Left lung (tissue), 10 donors: ENCODE measurements around the gene NPTN. TPM values are rescaled to one million over a fixed set of nuclear protein-coding genes. Genes with fewer than 3 reads are reported as not detected.

ENCODE experiments used
- ATAC-seq: fragments of 200-7000 bp; cut with Tn5 transposase; one replicate; pipeline ENCODE4 v1.9.1; 2020; ENCODE audit warnings: moderate library complexity
- DNase-seq, 4 donors: peaks; one replicate each; pipeline ENCODE4 v3.0.0-alpha.2; 2013 to 2020
- H3K27ac ChIP-seq, 2 donors: fragments of 200-600 bp; sonication (generic) in 1 of 2; one replicate each; pipeline versions ENCODE4 v1.5.0 to v1.8.0; 2020 to 2021
- H3K27me3 ChIP-seq, 2 donors: fragments of 200-600 bp; sonication (generic) in 1 of 2; one replicate each; pipeline versions ENCODE4 v1.5.0 to v1.8.0; 2020 to 2021
- H3K36me3 ChIP-seq, 2 donors: fragments of 200-600 bp; sonication (generic) in 1 of 2; one replicate each; pipeline versions ENCODE4 v1.5.0 to v1.8.0; 2020 to 2021
- H3K4me1 ChIP-seq, 2 donors: fragments of 200-600 bp; one replicate each; pipeline ENCODE4 v1.8.0; 2021
- H3K4me3 ChIP-seq, 2 donors: fragments of 200-600 bp; sonication (generic) in 1 of 2; one replicate each; pipeline versions ENCODE4 v1.5.0 to v1.8.0; 2020 to 2021; ENCODE audit warnings: mild to moderate bottlenecking in 1 of 2
- H3K9me3 ChIP-seq, 2 donors: fragments of 200-600 bp; sonication (generic) in 1 of 2; one replicate each; pipeline versions ENCODE4 v1.5.0 to v1.8.0; 2020 to 2021
- intact Hi-C, 2 donors: fragments of 100-400 bp; cut with DNase I; formaldehyde crosslinking; loops; one replicate each; pipeline versions ENCODE4 v1.11.2 to v1.14.2; 2022
- polyA plus RNA-seq, 6 donors: library from polyadenylated mRNA; unstranded; fragments of 120-200 nt; gene quantifications; one replicate each; pipeline ENCODE4 v1.2.1, GENCODE V29; 2013; ENCODE audit not compliant: insufficient read length in 6 of 6
- total RNA-seq, 2 donors: library from RNA; stranded (reverse); fragmentation: NEBNext Ultra II Directional; extraction: Animal tissue kit (Norgen Biotek cat#: 25700); gene quantifications; one replicate each; pipeline ENCODE4 v1.2.1, GENCODE V29; 2021
- TF ChIP-seq, protein P1 (sequence below), 2 donors: fragments of 200-600 bp; sonication (generic) in 1 of 2; IDR thresholded peaks; one replicate each; pipeline versions ENCODE4 v1.5.0 to v1.8.0; 2021; ENCODE audit warnings: antibody characterized with exemption in 2 of 2
- donor health status: DM: no; HTN: yes; CAD: no.
- donor health status: DM: no; HTN: no; CAD: no.

The NPTN gene
- total and polyA plus RNA-seq, 8 donors = 111 to 140 (median 123) TPM

DNA sequence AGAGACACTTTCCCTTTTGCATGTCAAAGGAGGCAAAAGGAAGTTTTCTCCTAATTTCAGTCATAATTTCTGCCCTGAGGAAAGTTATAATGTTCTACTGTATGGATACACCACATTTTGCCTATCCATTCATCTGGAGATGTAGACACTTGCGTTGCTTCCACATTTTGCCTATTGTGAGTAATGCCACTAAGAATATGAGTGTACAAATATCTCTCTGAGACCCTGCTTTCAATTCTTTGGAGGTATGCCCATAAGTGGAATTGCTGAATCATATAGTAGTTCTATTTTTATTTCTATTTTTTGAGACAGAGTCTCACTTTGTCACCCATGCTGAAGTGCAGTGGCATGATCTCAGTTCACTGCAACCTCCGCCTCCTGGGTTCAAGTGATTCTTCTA, 47.4 kb upstream of the NPTN start:
- TF ChIP-seq, protein P1, sequence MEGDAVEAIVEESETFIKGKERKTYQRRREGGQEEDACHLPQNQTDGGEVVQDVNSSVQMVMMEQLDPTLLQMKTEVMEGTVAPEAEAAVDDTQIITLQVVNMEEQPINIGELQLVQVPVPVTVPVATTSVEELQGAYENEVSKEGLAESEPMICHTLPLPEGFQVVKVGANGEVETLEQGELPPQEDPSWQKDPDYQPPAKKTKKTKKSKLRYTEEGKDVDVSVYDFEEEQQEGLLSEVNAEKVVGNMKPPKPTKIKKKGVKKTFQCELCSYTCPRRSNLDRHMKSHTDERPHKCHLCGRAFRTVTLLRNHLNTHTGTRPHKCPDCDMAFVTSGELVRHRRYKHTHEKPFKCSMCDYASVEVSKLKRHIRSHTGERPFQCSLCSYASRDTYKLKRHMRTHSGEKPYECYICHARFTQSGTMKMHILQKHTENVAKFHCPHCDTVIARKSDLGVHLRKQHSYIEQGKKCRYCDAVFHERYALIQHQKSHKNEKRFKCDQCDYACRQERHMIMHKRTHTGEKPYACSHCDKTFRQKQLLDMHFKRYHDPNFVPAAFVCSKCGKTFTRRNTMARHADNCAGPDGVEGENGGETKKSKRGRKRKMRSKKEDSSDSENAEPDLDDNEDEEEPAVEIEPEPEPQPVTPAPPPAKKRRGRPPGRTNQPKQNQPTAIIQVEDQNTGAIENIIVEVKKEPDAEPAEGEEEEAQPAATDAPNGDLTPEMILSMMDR (IDR thresholded peaks at IDR 0.05) = no peak
- intact Hi-C loops = no loop called here
- Histone ChIP-seq H3K4me1 (peaks cover 6 to 14% of the 10 kb centered on the region in 2 donors), H3K27ac (no peak overlapping the region), H3K27me3 (peaks cover 0 to 32% of the 10 kb centered on the region in 2 donors), H3K9me3 (no peaks in the 10 kb centered on the region), H3K4me3 (no peak overlapping the region), H3K36me3 (no peaks in the 10 kb centered on the region)
- no peak for ATAC-seq
- no peak for DNase-seq

DNA sequence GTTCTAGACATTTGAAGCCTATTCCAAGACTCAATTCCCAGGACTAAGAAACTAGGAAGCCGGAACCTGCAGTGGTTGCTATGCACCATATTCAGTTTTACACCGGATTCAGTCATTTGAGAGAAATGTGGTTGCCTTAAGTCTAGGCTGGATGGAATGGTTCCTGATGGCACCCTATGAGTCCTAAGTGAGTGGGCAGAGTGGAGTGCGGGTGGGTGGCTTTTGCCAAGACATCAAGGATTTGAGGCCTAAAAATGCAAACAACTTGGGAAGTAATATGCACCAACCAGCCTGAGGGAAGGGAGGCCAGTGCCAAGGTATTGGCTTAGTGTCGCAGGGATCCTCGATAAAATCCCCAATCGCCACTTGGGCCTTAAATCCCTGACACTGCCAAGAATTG, 46.8 kb upstream of the NPTN start:
- H3K27ac ChIP-seq = no peak overlapping the region
- H3K9me3 ChIP-seq = no peaks in the 10 kb centered on the region
- intact Hi-C loops = no loop called here
- DNase-seq (no peak), ATAC-seq (no peak)
- H3K36me3 ChIP-seq = no peaks in the 10 kb centered on the region
- H3K4me3 ChIP-seq = no peak overlapping the region
- TF ChIP-seq, protein P1 (IDR thresholded peaks at IDR 0.05) = no peak
- H3K4me1 ChIP-seq = peaks cover 3 to 13% of the 10 kb centered on the region in 2 donors
- H3K27me3 ChIP-seq = peaks cover 0 to 29% of the 10 kb centered on the region in 2 donors

DNA sequence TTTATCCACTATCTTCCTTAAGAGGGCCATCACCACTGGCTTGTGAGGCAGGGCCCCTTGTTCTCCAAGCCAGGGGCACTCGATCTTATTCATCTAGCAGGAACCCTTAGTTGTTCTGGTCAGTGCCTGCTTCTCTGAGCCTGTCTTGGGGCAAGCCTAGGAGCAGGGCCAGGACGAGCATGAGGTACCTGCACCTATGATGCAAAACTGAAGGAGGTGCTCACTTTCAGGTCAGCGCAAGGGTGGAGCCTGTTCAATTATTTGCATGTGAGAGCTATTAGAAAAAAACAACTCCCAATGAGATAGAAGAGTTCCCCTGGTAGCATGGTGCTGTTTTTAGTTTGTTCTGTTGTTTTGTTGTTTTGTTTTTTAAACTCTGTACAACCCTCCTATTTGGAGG, 46.0 kb upstream of the NPTN start:
- H3K36me3 ChIP-seq = no peaks in the 10 kb centered on the region
- TF ChIP-seq, protein P1 (IDR thresholded peaks at IDR 0.05) = no peak
- no peak overlapping the region for H3K4me3 ChIP-seq
- intact Hi-C loops = no loop called here
- peaks cover 3 to 10% of the 10 kb centered on the region in 2 donors for H3K4me1 ChIP-seq
- DNase-seq = no peak
- H3K27ac ChIP-seq = no peak overlapping the region
- peaks cover 0 to 21% of the 10 kb centered on the region in 2 donors for H3K27me3 ChIP-seq
- no peaks in the 10 kb centered on the region for H3K9me3 ChIP-seq
- no peak for ATAC-seq

DNA sequence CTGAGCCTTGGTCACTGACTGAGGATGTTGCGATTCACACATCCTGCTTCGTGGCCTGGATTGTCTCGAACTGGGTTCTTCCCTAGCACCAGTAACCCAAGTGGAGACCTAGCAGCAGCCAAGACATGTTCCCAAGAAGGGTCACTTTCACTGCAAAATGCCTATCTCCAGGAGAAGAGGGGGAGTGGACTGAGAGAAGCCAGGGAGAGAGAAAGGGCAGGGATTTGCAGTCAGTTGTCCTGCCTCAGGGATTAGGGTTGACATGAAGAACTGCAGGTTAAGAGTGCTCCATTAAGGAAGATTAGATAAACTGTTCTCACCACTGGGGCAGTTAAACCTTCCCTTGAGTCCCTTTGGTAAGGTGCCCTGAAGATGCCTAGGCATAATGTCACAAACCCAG, 45.3 kb upstream of the NPTN start:
- Histone ChIP-seq H3K27ac (no peak overlapping the region), H3K9me3 (no peaks in the 10 kb centered on the region), H3K4me1 (peaks cover 0 to 3% of the 10 kb centered on the region in 2 donors), H3K36me3 (no peaks in the 10 kb centered on the region), H3K27me3 (peaks cover 0 to 14% of the 10 kb centered on the region in 2 donors), H3K4me3 (no peak overlapping the region)
- intact Hi-C loops = no loop called here
- TF ChIP-seq, protein P1 (IDR thresholded peaks at IDR 0.05) = no peak
- no peak for DNase-seq
- ATAC-seq = no peak

DNA sequence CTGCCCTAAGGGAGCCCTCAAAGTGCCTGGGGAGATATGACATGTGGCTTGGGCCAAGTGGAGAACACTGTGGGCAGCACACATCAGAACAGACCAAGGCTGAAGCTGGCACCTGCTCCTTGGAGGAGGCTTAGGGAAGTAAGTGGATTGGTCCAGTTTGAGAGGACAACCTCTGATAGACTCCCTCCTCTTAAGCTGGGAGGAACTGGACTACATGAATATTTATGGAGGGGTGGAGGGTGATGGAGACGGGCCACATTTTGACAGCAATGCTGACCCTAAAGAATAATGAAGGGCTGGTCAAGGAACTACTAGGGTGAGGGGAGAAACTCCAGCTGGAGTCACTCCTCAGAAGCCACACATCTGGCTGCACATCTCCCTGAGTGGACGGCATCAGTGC, 44.5 kb upstream of the NPTN start:
- no peaks in the 10 kb centered on the region for H3K9me3 ChIP-seq
- no peak overlapping the region for H3K4me3 ChIP-seq
- H3K36me3 ChIP-seq = no peaks in the 10 kb centered on the region
- peaks cover 0 to 9% of the 10 kb centered on the region in 2 donors for H3K27me3 ChIP-seq
- intact Hi-C loops = no loop called here
- ATAC-seq (no peak), DNase-seq (no peak)
- TF ChIP-seq, protein P1 (IDR thresholded peaks at IDR 0.05) = no peak
- H3K4me1 ChIP-seq = no peaks in the 10 kb centered on the region
- H3K27ac ChIP-seq = no peak overlapping the region
